GM13977 (cell line): Measurements from ENCODE around the gene KRT37.
"Not testable (repeated sequence)": the region's sequence is repeated elsewhere in the genome, so short reads cannot be mapped to it uniquely, and the experiment has no call there.

Source experiments
- DNase-seq: peaks from one replicate; pipeline ENCODE4 v3.0.0; 2012; ENCODE audit warnings: low spot score
- CTCF ChIP-seq: IDR thresholded peaks from 2 replicates; pipeline ENCODE4 v1.5.1; 2012; ENCODE audit warnings: mild to moderate bottlenecking, control low read depth; ENCODE audit not compliant: insufficient read depth; ENCODE audit errors: extremely low read depth, missing control alignments
- in situ Hi-C: fragments of 300-500 bp; cut with MboI; formaldehyde crosslinking; loops from one replicate; pipeline ENCODE4 v1.12.0; 2022; ENCODE audit warnings: low sequenced_read_pairs, low pct_unique_long_range_greater_than_20kb, mixed read lengths, inconsistent platforms; ENCODE audit not compliant: unreplicated experiment

Gene KRT37

GRCh38 chr17:41382394-41382793 is 42.0 kb downstream of the KRT37 start:
- DNase-seq = no peak
- in situ Hi-C loops = no loop called here
- TF ChIP-seq CTCF = no peak

- DNase-seq, in situ Hi-C loops: not testable (repeated sequence)
These were observed 42.4 kb downstream of the KRT37 start, which contains the start of gene KRT34 for GRCh38 chr17:41381943-41382342. Gene KRT34 (minus strand): TSS chr17:41382306. CDS start chr17:41382246, 60 bp downstream.

GRCh38 chr17:41380091-41380490 is 44.3 kb downstream of the KRT37 start:
- DNase-seq, in situ Hi-C loops: not testable (repeated sequence)

GRCh38 chr17:41377546-41377945 is 46.8 kb downstream of the KRT37 start:
- no peak for TF ChIP-seq CTCF
- DNase-seq = no peak
- in situ Hi-C loops = no loop called here
